PC-3 (cell line): Measurements from ENCODE around the gene MYL7. TPM values are rescaled to one million over a fixed set of nuclear protein-coding genes. Genes with fewer than 3 reads are reported as not detected.

Experiments used
- ATAC-seq: fragments of 200-7000 bp; cut with Tn5 transposase; 2 replicates; pipeline ENCODE4 v1.9.1; 2020; ENCODE audit warnings: mild to moderate bottlenecking, moderate library complexity
- BruUV-seq: library from RNA; stranded (reverse); fragments of 400-500 nt; replicated peaks from 2 replicates; lab custom pipeline; 2021; lab: Mats Ljungman, UMichigan
- CTCF ChIA-PET: fragments of 300-600 bp; sonication (Branson Sonifier 250); formaldehyde crosslinking; loops from one replicate; lab custom pipeline; 2022; ENCODE audit warnings: antibody characterized with exemption; lab: Charles Lee
- POLR2A ChIA-PET: fragments of 300-600 bp; sonication (Branson Sonifier 250); formaldehyde crosslinking; loops from one replicate; lab custom pipeline; 2022; ENCODE audit warnings: antibody characterized with exemption; ENCODE audit not compliant: unreplicated experiment; lab: Charles Lee
- DNase-seq: peaks from one replicate; pipeline ENCODE4 v3.0.0-alpha.2; 2015
- H2AFZ ChIP-seq: fragments of 300-600 bp; sonication (generic); 2 replicates; pipeline ENCODE4 v1.6.0; 2016; ENCODE audit warnings: antibody characterized with exemption, low read length
- H3F3A ChIP-seq: fragments of 300-600 bp; sonication (generic); one replicate; pipeline ENCODE4 v1.6.0; 2017; ENCODE audit warnings: antibody characterized with exemption, low read length, control low read depth, mild to moderate bottlenecking; ENCODE audit not compliant: unreplicated experiment
- H3K27ac ChIP-seq: fragments of 300-600 bp; sonication (generic); 2 replicates; pipeline ENCODE4 v1.5.1; 2016; ENCODE audit warnings: mild to moderate bottlenecking, low read length
- H3K27me3 ChIP-seq: fragments of 300-600 bp; sonication (generic); 2 replicates; pipeline ENCODE4 v1.6.1; 2016; ENCODE audit warnings: low read length, mixed read lengths
- H3K36me3 ChIP-seq: fragments of 300-600 bp; sonication (generic); 2 replicates; pipeline ENCODE4 v1.6.1; 2016; ENCODE audit warnings: low read depth, mixed run types, low read length, mixed read lengths
- H3K4me1 ChIP-seq: fragments of 300-600 bp; sonication (generic); 2 replicates; pipeline ENCODE4 v1.5.1; 2016; ENCODE audit warnings: low read length; ENCODE audit not compliant: insufficient read depth
- H3K4me2 ChIP-seq: fragments of 300-600 bp; sonication (generic); 2 replicates; pipeline ENCODE4 v1.6.0; 2016; ENCODE audit warnings: low read length
- H3K4me3 ChIP-seq: fragments of 300-600 bp; sonication (generic); 2 replicates; pipeline ENCODE4 v1.5.1; 2016; ENCODE audit warnings: mild to moderate bottlenecking, low read length, mixed read lengths
- H3K79me2 ChIP-seq: fragments of 300-600 bp; sonication (generic); 2 replicates; pipeline ENCODE4 v1.6.1; 2017; ENCODE audit warnings: low read length, mixed read lengths
- H3K9ac ChIP-seq: fragments of 300-600 bp; sonication (generic); 2 replicates; pipeline ENCODE4 v1.6.0; 2016; ENCODE audit warnings: mild to moderate bottlenecking, low read length
- H3K9me2 ChIP-seq: fragments of 300-600 bp; sonication (generic); replicated peaks from 2 replicates; pipeline ENCODE4 v1.6.1; 2016; ENCODE audit warnings: mixed run types, low read length, mixed read lengths
- H3K9me3 ChIP-seq: fragments of 300-600 bp; sonication (generic); 2 replicates; pipeline ENCODE4 v1.6.1; 2016; ENCODE audit warnings: low read length, mixed read lengths
- H4K20me1 ChIP-seq: fragments of 300-600 bp; sonication (generic); 2 replicates; pipeline ENCODE4 v1.6.1; 2016; ENCODE audit warnings: low read length, mixed read lengths
- CTCF ChIP-seq: fragments of 300-600 bp; sonication (generic); conservative IDR thresholded peaks from 2 replicates; pipeline ENCODE4 v1.5.1; 2017; ENCODE audit warnings: antibody characterized with exemption, low read depth, mild to moderate bottlenecking, low read length
- EZH2 ChIP-seq: fragments of 300-600 bp; sonication (generic); IDR thresholded peaks from one replicate; pipeline ENCODE4 v1.6.1; 2017; ENCODE audit warnings: antibody characterized with exemption, mild to moderate bottlenecking, low read length; ENCODE audit not compliant: unreplicated experiment
- EZH2phosphoT487 ChIP-seq: fragments of 300-600 bp; sonication (generic); IDR thresholded peaks from 2 replicates; pipeline ENCODE4 v1.6.1; 2018; ENCODE audit warnings: mild to moderate bottlenecking, antibody characterized with exemption, low read length, borderline replicate concordance
- intact Hi-C: fragments of 100-400 bp; cut with micrococcal nuclease; formaldehyde crosslinking; loops from 2 replicates; pipeline ENCODE4 v1.9.0; 2023
- total RNA-seq: library from RNA; depleted of rRNA; stranded (reverse); fragments of >200 nt; gene quantifications from 2 replicates; pipeline ENCODE4 v1.2.3, GENCODE V29; 2014

Gene MYL7
- total RNA-seq, 1 experiment from 2014 or later: not detected

GRCh38 chr7:44131173-44132029, 9.7 kb downstream of the MYL7 start:
- no peak overlapping the region for H3K27ac ChIP-seq
- no peaks in the 10 kb centered on the region for H3K27me3 ChIP-seq
- no peaks in the 10 kb centered on the region for H3K9me2 ChIP-seq
- BruUV-seq: no TSS peak
- CTCF ChIA-PET: interaction anchor here (0.6 to 1.2 kb wide), 4 partner anchors 59 to 226 kb away, joined by 3 to 4 read pairs (median 4); no protein-coding TSS in a partner anchor
- POLR2A ChIA-PET: no interaction called here
- peak; percentile 92 for ATAC-seq
- H3K4me3 ChIP-seq: no peak overlapping the region
- no peaks in the 10 kb centered on the region for H3K79me2 ChIP-seq
- no peaks in the 10 kb centered on the region for H4K20me1 ChIP-seq
- H3K9me3 ChIP-seq: no peaks in the 10 kb centered on the region
- no peaks in the 10 kb centered on the region for H3F3A ChIP-seq
- no peak overlapping the region for H2AFZ ChIP-seq
- TF ChIP-seq EZH2phosphoT487 (no peak), CTCF (peak; percentile 60), EZH2 (no peak)
- no peaks in the 10 kb centered on the region; the same call in 1 of the 2 replicates for H3K4me1 ChIP-seq
- no peak overlapping the region for H3K4me2 ChIP-seq
- H3K36me3 ChIP-seq: no peaks in the 10 kb centered on the region
- intact Hi-C loops: loop anchor here (1.0 kb wide), 1 partner anchor 65 kb away; no protein-coding TSS in a partner anchor
- no peak overlapping the region for H3K9ac ChIP-seq
- DNase-seq: peak; percentile 44

GRCh38 chr7:44128721-44129582, 12.2 kb downstream of the MYL7 start:
- no TSS peak for BruUV-seq
- DNase-seq (no peak), ATAC-seq (no peak)
- no peaks in the 10 kb centered on the region for H3K27me3 ChIP-seq
- no peaks in the 10 kb centered on the region for H3K36me3 ChIP-seq
- no peak overlapping the region for H2AFZ ChIP-seq
- H3K9ac ChIP-seq: no peak overlapping the region
- H4K20me1 ChIP-seq: no peaks in the 10 kb centered on the region
- intact Hi-C loops: no loop called here
- POLR2A ChIA-PET: no interaction called here
- CTCF ChIA-PET: no interaction called here
- H3K79me2 ChIP-seq: no peaks in the 10 kb centered on the region
- H3K4me3 ChIP-seq: no peak overlapping the region
- H3K9me3 ChIP-seq: no peaks in the 10 kb centered on the region
- no peaks in the 10 kb centered on the region for H3F3A ChIP-seq
- no peak overlapping the region for H3K27ac ChIP-seq
- H3K4me1 ChIP-seq: peaks cover 4% of the 10 kb centered on the region; the same call in 1 of the 2 replicates
- no peaks in the 10 kb centered on the region for H3K9me2 ChIP-seq
- no peak for TF ChIP-seq CTCF
- no peak for TF ChIP-seq EZH2phosphoT487
- TF ChIP-seq EZH2: no peak
- H3K4me2 ChIP-seq: no peak overlapping the region
